ENCODE data around the gene FOXL3.

Gene FOXL3

GRCh38 chr7:304574-305409 is 14.8 kb downstream of the FOXL3 start:
- H3K4me3 Mint-ChIP-seq = no peak overlapping the region
- H3K36me3 Mint-ChIP-seq (ENCODE audit: low read depth) = no peaks in the 10 kb centered on the region
- peaks cover 11% of the 10 kb centered on the region for H3K9me3 Mint-ChIP-seq
- no peaks in the 10 kb centered on the region for H3K4me1 Mint-ChIP-seq (ENCODE audit: low read depth)
- DNase-seq (ENCODE audit: low spot score) = no peak
- H3K27ac Mint-ChIP-seq = no peak overlapping the region
- H3K27me3 Mint-ChIP-seq (ENCODE audit: low read depth) = peaks cover 4% of the 10 kb centered on the region

DNA sequence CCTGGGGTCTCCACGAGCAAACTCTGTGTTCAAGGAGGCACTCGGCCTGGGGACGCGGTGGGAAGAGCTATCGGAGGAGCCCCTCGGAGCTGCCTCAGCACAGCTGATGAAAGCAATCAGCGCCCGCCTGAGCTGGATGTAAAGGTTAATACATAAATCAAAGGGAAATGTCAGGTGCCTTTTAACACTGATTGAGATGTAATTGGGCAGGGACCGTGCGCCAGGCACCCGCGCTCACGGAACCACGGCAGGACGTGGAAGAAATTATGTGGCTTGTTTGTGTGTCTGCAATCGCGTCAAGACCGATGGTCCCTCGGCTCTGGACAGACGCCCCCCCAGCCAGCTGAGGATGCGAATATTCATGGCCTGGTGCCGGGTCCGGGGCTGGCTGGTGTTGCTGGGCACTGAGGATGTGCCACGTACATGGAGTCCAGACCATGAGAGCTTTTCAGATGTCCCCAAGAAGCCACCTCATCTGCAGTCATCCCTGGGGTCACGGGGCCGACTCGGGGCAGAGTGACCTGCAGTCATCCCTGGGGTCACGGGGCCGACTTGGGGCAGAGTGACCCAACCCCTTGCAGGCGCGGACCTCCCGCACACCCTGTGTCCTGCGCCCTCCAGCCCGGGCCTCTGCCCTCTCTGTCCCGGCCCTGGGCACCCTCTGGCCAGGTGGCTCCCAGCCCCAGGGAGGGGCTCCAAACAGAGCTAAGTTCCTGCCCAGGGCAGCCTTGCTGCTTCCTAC is 15.6 kb downstream of the FOXL3 start:
- Mint-ChIP-seq H3K4me1 (ENCODE audit: low read depth) (no peaks in the 10 kb centered on the region), H3K27me3 (ENCODE audit: low read depth) (peaks cover 4% of the 10 kb centered on the region), H3K36me3 (ENCODE audit: low read depth) (no peaks in the 10 kb centered on the region), H3K9me3 (peaks cover 11% of the 10 kb centered on the region), H3K4me3 (no peak overlapping the region), H3K27ac (no peak overlapping the region)
- DNase-seq (ENCODE audit: low spot score) = no peak

DNA sequence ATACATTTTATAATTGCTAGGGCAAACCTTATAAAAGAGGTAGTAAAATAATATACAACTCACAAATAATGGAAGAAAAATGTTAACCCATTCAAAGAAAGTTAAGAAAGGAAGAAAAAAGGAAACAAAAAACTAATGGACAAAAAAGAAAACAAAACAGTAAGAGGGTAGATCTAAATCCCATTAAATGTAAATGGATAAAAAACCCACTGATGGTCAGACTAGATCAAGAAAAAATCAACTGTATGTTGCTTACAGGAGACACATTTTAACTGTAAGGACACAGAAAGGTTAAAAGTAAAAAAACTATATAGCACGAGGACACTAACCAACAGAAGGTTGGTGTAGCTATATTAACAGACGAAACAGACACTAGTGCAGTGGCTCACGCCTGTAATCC is 18.0 kb downstream of the FOXL3 start:
- Mint-ChIP-seq H3K4me1 (ENCODE audit: low read depth) (no peaks in the 10 kb centered on the region), H3K4me3 (no peak overlapping the region), H3K9me3 (peaks cover 11% of the 10 kb centered on the region), H3K36me3 (ENCODE audit: low read depth) (no peaks in the 10 kb centered on the region), H3K27me3 (ENCODE audit: low read depth) (peaks cover 15% of the 10 kb centered on the region), H3K27ac (no peak overlapping the region)
- DNase-seq (ENCODE audit: low spot score) = no peak

DNA sequence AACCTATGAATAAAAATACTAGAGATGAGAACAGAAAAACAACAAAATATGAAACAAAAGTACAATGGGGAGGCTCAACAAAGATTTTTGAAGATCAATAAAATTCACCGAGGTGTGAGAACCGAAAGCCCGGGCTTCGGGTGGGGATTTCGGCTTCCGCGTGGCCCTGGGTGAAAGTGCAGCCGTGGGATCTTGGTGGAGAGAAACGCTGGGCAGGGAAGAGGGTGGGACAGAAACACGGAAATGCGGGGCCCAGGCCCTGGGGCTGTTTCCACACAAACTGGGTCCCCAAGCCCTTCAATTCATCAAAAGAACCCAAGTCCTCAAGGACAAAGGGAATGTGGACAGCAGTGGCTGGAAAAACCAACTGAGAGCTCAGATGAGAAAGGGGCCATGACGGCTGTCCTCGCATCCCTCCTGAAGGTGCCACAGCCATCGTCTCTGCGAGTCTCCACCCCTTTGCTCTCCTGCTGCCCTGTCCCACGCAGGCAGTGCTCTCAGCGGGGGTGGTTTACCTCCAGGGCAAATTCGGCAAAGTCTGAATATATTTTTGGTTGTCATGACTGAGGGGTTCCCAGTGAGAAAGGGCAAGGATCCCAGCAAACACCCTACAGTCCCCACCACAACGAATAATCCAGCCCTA is 19.7 kb downstream of the FOXL3 start:
- Mint-ChIP-seq H3K27ac (no peak overlapping the region), H3K4me1 (ENCODE audit: low read depth) (no peaks in the 10 kb centered on the region), H3K27me3 (ENCODE audit: low read depth) (peaks cover 24% of the 10 kb centered on the region), H3K4me3 (no peak overlapping the region), H3K9me3 (peaks cover 6% of the 10 kb centered on the region), H3K36me3 (ENCODE audit: low read depth) (no peaks in the 10 kb centered on the region)
- no peak for DNase-seq (ENCODE audit: low spot score)

GRCh38 chr7:311131-311680 is 21.2 kb downstream of the FOXL3 start:
- Mint-ChIP-seq H3K4me1 (ENCODE audit: low read depth) (no peaks in the 10 kb centered on the region), H3K9me3 (peaks cover 6% of the 10 kb centered on the region), H3K36me3 (ENCODE audit: low read depth) (no peaks in the 10 kb centered on the region), H3K27ac (no peak overlapping the region), H3K4me3 (no peak overlapping the region), H3K27me3 (ENCODE audit: low read depth) (peaks cover 34% of the 10 kb centered on the region)
- no peak for DNase-seq (ENCODE audit: low spot score)

GRCh38 chr7:311796-312195 is 21.8 kb downstream of the FOXL3 start:
- H3K4me1 Mint-ChIP-seq (ENCODE audit: low read depth) = peaks cover under 1% of the 10 kb centered on the region
- H3K9me3 Mint-ChIP-seq = peaks cover 6% of the 10 kb centered on the region
- no peaks in the 10 kb centered on the region for H3K36me3 Mint-ChIP-seq (ENCODE audit: low read depth)
- H3K4me3 Mint-ChIP-seq = no peak overlapping the region
- H3K27me3 Mint-ChIP-seq (ENCODE audit: low read depth) = peaks cover 34% of the 10 kb centered on the region
- H3K27ac Mint-ChIP-seq = no peak overlapping the region
- DNase-seq (ENCODE audit: low spot score) = no peak

DNA sequence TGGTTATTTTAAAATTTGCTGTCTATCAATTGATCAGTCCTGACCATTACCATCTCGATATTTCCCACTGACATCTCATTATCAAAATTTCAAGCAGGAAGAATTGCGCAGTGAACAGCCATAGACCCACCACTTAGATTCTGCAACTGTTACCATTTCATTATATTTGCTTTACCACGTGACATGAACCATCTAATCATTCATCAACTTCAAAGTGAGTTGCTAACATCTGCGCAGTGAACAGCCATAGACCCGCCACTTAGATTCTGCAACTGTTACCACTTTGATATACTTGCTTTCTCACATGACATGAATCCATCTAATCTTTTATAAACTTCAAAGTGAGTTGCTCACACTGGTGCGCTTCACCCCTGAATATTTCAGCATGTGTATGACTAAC is 22.5 kb downstream of the FOXL3 start:
- Mint-ChIP-seq H3K4me1 (ENCODE audit: low read depth) (peaks cover 7% of the 10 kb centered on the region), H3K9me3 (peaks cover 6% of the 10 kb centered on the region), H3K27me3 (ENCODE audit: low read depth) (peaks cover 34% of the 10 kb centered on the region), H3K36me3 (ENCODE audit: low read depth) (no peaks in the 10 kb centered on the region), H3K27ac (no peak overlapping the region), H3K4me3 (no peak overlapping the region)
- DNase-seq (ENCODE audit: low spot score) = no peak

GRCh38 chr7:314853-315252 is 24.9 kb downstream of the FOXL3 start:
- H3K4me1 Mint-ChIP-seq (ENCODE audit: low read depth) = peaks cover 10% of the 10 kb centered on the region
- no peak for DNase-seq (ENCODE audit: low spot score)
- H3K36me3 Mint-ChIP-seq (ENCODE audit: low read depth) = no peaks in the 10 kb centered on the region
- peaks cover 33% of the 10 kb centered on the region for H3K27me3 Mint-ChIP-seq (ENCODE audit: low read depth)
- H3K4me3 Mint-ChIP-seq = no peak overlapping the region
- H3K27ac Mint-ChIP-seq = no peak overlapping the region
- no peaks in the 10 kb centered on the region for H3K9me3 Mint-ChIP-seq

DNA sequence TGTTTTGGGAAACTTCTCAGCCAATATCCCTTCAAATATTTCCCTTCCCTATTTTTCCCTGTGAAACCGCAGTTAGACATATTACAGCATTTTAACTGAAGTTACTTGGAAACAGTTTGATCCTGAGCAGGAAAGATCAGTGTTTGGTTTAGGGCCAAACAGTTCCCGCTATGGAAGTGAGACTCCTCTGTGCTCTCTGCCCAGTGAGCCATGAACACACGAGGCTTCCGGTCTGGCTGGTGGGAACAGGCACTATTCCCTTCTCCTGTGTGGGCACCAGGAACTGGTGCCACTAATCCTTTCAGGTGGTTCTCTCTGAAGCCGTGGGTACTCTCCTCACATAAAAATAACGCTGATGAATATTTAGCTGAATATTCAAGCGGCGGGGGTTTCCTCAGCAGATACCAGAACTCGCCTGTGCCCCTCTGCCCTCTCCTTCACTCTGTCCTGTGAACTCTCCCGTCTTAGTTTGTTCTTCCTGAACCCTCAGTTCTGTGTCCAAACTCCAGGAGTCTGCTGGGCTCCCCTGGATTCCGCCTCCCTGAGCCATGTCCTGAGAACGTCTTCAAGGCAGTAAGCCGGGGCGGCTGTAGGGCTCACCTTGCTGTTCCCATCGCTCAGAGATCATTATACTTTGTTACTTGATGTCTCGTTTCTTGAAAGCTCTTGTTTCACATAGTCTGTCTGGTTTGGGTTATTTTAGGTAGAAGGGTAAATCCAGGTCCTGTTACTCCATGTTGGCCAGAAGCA is 25.7 kb downstream of the FOXL3 start:
- H3K36me3 Mint-ChIP-seq (ENCODE audit: low read depth) = no peaks in the 10 kb centered on the region
- no peak overlapping the region for H3K27ac Mint-ChIP-seq
- DNase-seq (ENCODE audit: low spot score) = no peak
- no peaks in the 10 kb centered on the region for H3K9me3 Mint-ChIP-seq
- H3K4me1 Mint-ChIP-seq (ENCODE audit: low read depth) = peaks cover 10% of the 10 kb centered on the region
- no peak overlapping the region for H3K4me3 Mint-ChIP-seq
- peaks cover 34% of the 10 kb centered on the region for H3K27me3 Mint-ChIP-seq (ENCODE audit: low read depth)

DNA sequence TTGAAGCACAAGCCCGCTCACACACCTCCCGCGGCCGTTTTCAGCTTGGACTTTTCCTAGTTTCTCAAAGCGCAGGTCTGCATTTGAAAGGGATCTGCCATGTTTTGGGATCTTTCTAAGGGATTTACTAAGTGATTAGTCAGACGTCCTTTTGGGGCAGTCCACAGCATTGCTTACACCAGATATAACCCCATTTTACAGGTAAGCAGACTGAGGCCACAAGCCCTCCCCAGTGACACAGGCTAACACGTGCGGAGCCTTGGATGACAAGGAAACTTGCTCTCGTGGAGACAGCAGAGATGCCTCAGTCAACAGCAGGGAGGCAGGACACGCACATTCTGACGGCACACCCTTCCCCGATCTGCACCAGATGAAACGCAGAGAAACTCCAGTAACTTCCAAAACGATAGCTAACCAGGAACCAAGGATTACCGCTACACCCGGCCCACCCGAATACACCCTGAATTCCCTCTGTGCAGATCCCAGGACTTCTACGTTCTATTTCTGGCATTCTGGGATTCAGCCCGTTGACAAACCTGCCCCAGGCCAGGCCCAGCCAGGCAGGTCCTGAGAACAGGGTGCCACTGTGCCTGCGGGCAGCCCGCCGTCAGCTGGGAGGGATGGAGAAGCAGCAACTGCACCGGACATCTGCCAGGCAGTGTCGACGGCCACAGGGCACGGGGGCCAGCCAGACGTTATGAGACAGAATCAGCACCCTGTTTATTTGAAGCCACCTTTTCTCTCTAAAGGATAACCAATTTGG is 27.9 kb downstream of the FOXL3 start:
- H3K9me3 Mint-ChIP-seq = no peaks in the 10 kb centered on the region
- H3K4me1 Mint-ChIP-seq (ENCODE audit: low read depth) = peaks cover 10% of the 10 kb centered on the region
- no peaks in the 10 kb centered on the region for H3K36me3 Mint-ChIP-seq (ENCODE audit: low read depth)
- H3K27ac Mint-ChIP-seq = no peak overlapping the region
- no peak for DNase-seq (ENCODE audit: low spot score)
- peak overlapping the region; percentile 5 for H3K4me3 Mint-ChIP-seq
- peaks cover 24% of the 10 kb centered on the region for H3K27me3 Mint-ChIP-seq (ENCODE audit: low read depth)

DNA sequence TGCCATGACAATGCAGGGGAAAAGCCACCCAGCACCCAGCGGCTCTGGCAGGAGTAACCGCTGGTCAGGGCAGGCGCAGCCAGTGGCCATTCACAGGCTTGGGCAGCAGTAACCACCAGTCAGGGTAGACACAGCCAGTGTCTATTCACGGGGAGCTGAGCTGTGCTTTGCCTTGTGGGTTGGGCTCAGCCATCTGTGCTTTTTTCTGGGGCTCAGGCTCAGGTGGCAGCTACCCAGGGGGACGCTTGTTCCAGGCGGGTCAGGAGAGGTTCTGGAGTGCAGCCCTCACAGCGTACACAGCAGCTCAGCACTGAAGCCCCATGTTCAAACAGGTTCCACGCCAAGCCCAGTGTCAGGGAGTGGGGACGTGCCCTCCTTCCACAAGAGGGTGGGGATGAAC is 28.5 kb downstream of the FOXL3 start:
- no peak overlapping the region for H3K27ac Mint-ChIP-seq
- peaks cover 10% of the 10 kb centered on the region for H3K4me1 Mint-ChIP-seq (ENCODE audit: low read depth)
- no peaks in the 10 kb centered on the region for H3K36me3 Mint-ChIP-seq (ENCODE audit: low read depth)
- no peak for DNase-seq (ENCODE audit: low spot score)
- H3K9me3 Mint-ChIP-seq = no peaks in the 10 kb centered on the region
- H3K4me3 Mint-ChIP-seq = no peak overlapping the region
- H3K27me3 Mint-ChIP-seq (ENCODE audit: low read depth) = peaks cover 20% of the 10 kb centered on the region

GRCh38 chr7:318878-319661 is 29.1 kb downstream of the FOXL3 start:
- H3K36me3 Mint-ChIP-seq (ENCODE audit: low read depth) = no peaks in the 10 kb centered on the region

More at GRCh38 chr7:318878-319661, 29.1 kb downstream of the FOXL3 start:
- Mint-ChIP-seq H3K9me3 (no peaks in the 10 kb centered on the region), H3K27ac (no peak overlapping the region), H3K4me1 (ENCODE audit: low read depth) (peaks cover 10% of the 10 kb centered on the region), H3K4me3 (no peak overlapping the region), H3K27me3 (ENCODE audit: low read depth) (peaks cover 18% of the 10 kb centered on the region)
- DNase-seq (ENCODE audit: low spot score) = no peak

Measured in T-helper 2 cell treated with Interferon-gamma antibody and Interleukin-4, amounts not matched to agents 5 μg/mL and 100 μg/mL, for 36 hours (primary cell).